IMR-90 (cell line): ENCODE measurements around the gene FFAR2. TPM values are rescaled to one million over a fixed set of nuclear protein-coding genes. Genes with fewer than 3 reads are reported as not detected.

Source experiments
- ATAC-seq: fragments of 200-7000 bp; cut with Tn5 transposase; 2 replicates; pipeline ENCODE4 v1.9.1; 2020; ENCODE audit warnings: low read depth, mild to moderate bottlenecking, moderate library complexity
- BruUV-seq: library from RNA; stranded (reverse); fragments of 400-500 nt; replicated peaks from 2 replicates; lab custom pipeline; 2021; lab: Mats Ljungman, UMichigan
- CTCF ChIA-PET: fragments of 300-600 bp; formaldehyde crosslinking; extraction: SDS; loops from one replicate; lab custom pipeline; 2021; ENCODE audit warnings: antibody characterized with exemption; lab: Yijun Ruan, JAX
- POLR2A ChIA-PET: fragments of 300-600 bp; sonication (Branson Sonifier 250); formaldehyde crosslinking; loops from one replicate; lab custom pipeline; 2022; ENCODE audit warnings: antibody characterized with exemption; ENCODE audit not compliant: unreplicated experiment; lab: Charles Lee
- DNase-seq: peaks from one replicate; pipeline ENCODE4 v3.0.0; 2013
- H2AFZ ChIP-seq: replicated peaks from 2 replicates; pipeline ENCODE3; 2013; ENCODE audit warnings: low read length, mild to moderate bottlenecking; ENCODE audit not compliant: poor library complexity
- H2AK5ac ChIP-seq: 2 replicates; pipeline ENCODE4 v1.6.1; 2013; ENCODE audit warnings: low read depth, low read length, inconsistent platforms
- H2AK9ac ChIP-seq: replicated peaks from 2 replicates; pipeline ENCODE3; 2013; ENCODE audit warnings: mild to moderate bottlenecking, low read depth, low read length, moderate library complexity; ENCODE audit not compliant: poor library complexity
- H2BK120ac ChIP-seq: 2 replicates; pipeline ENCODE4 v1.6.1; 2013; ENCODE audit warnings: low read depth, low read length, inconsistent platforms
- H2BK15ac ChIP-seq: 3 replicates; pipeline ENCODE4 v1.6.1; 2013; ENCODE audit warnings: low read depth, low read length, inconsistent platforms
- H2BK20ac ChIP-seq: 2 replicates; pipeline ENCODE4 v1.6.1; 2013; ENCODE audit warnings: low read depth, mild to moderate bottlenecking, inconsistent platforms, low read length, moderate library complexity
- H2BK5ac ChIP-seq: 2 replicates; pipeline ENCODE4 v1.6.1; 2013; ENCODE audit warnings: mild to moderate bottlenecking, low read depth, low read length, inconsistent platforms; ENCODE audit not compliant: poor library complexity, severe bottlenecking
- H3K14ac ChIP-seq: replicated peaks from 2 replicates; pipeline ENCODE4 v1.6.1; 2013; ENCODE audit warnings: low read depth, low read length, inconsistent platforms
- H3K18ac ChIP-seq: 2 replicates; pipeline ENCODE4 v1.6.1; 2013; ENCODE audit warnings: low read depth, low read length, control low read depth
- H3K23ac ChIP-seq: 2 replicates; pipeline ENCODE4 v1.6.1; 2013; ENCODE audit warnings: low read depth, low read length, inconsistent platforms
- H3K27ac ChIP-seq: 2 replicates; pipeline ENCODE4 v1.5.1; 2013; ENCODE audit warnings: mild to moderate bottlenecking, control low read depth, low read length; ENCODE audit not compliant: insufficient read depth
- H3K27me3 ChIP-seq: 2 replicates; pipeline ENCODE4 v1.6.1; 2013; ENCODE audit warnings: low read length; ENCODE audit not compliant: control insufficient read depth, insufficient read depth
- H3K36me3 ChIP-seq: 2 replicates; pipeline ENCODE4 v1.6.1; 2013; ENCODE audit warnings: low read length, mixed read lengths; ENCODE audit not compliant: control insufficient read depth, insufficient read depth
- H3K4ac ChIP-seq: 2 replicates; pipeline ENCODE4 v1.6.1; 2013; ENCODE audit warnings: low read depth, low read length, inconsistent platforms
- H3K4me1 ChIP-seq: 2 replicates; pipeline ENCODE4 v1.6.1; 2013; ENCODE audit warnings: low read length, mixed read lengths; ENCODE audit not compliant: control insufficient read depth, insufficient read depth
- H3K4me2 ChIP-seq: 2 replicates; pipeline ENCODE4 v1.6.1; 2013; ENCODE audit warnings: low read depth, mild to moderate bottlenecking, control low read depth, low read length, moderate library complexity
- H3K4me3 ChIP-seq: 2 replicates; pipeline ENCODE4 v1.5.1; 2013; ENCODE audit warnings: low read depth, mild to moderate bottlenecking, control low read depth, low read length, moderate library complexity; ENCODE audit not compliant: insufficient read depth
- H3K56ac ChIP-seq: 2 replicates; pipeline ENCODE4 v1.6.1; 2013; ENCODE audit warnings: low read length, inconsistent platforms; ENCODE audit not compliant: insufficient read depth; ENCODE audit errors: extremely low read depth
- H3K79me1 ChIP-seq, 2 experiments: 2 replicates each; pipeline ENCODE4 v1.6.1; 2013; ENCODE audit warnings: low read length in 2 of 2, inconsistent platforms in 1 of 2, low read depth in 1 of 2
- H3K9ac ChIP-seq: 2 replicates; pipeline ENCODE4 v1.6.1; 2013; ENCODE audit warnings: low read depth, low read length, control low read depth
- H3K9me1 ChIP-seq: 2 replicates; pipeline ENCODE4 v1.6.1; 2013; ENCODE audit warnings: low read length, inconsistent platforms; ENCODE audit not compliant: insufficient read depth
- H3K9me3 ChIP-seq: 2 replicates; pipeline ENCODE4 v1.6.1; 2013; ENCODE audit warnings: low read length; ENCODE audit not compliant: control insufficient read depth, insufficient read depth
- H4K20me1 ChIP-seq: 2 replicates; pipeline ENCODE4 v1.6.1; 2013; ENCODE audit warnings: low read length, inconsistent platforms; ENCODE audit not compliant: insufficient read depth
- H4K5ac ChIP-seq: 2 replicates; pipeline ENCODE4 v1.6.1; 2013; ENCODE audit warnings: mild to moderate bottlenecking, low read depth, low read length, control low read depth
- H4K8ac ChIP-seq, 2 experiments: 2 replicates each; pipeline ENCODE4 v1.6.1; 2013; ENCODE audit warnings: low read depth in 2 of 2, low read length in 2 of 2, control low read depth in 1 of 2, inconsistent platforms in 1 of 2
- H4K91ac ChIP-seq: 2 replicates; pipeline ENCODE4 v1.6.1; 2013; ENCODE audit warnings: low read depth, low read length, inconsistent platforms; ENCODE audit not compliant: insufficient read depth
- BHLHE40 ChIP-seq: fragments of 150-350 bp; IDR thresholded peaks from 2 replicates; pipeline ENCODE4 v1.6.1; 2016; ENCODE audit warnings: mild to moderate bottlenecking, low read depth, low read length
- CHD1 ChIP-seq: IDR thresholded peaks from 2 replicates; pipeline ENCODE4 v1.6.1; 2012; ENCODE audit warnings: low read depth, low read length, improper control_type of control experiment
- ELK1 ChIP-seq: fragments of 150-350 bp; IDR thresholded peaks from 2 replicates; pipeline ENCODE4 v1.6.1; 2016; ENCODE audit warnings: low read depth, mild to moderate bottlenecking, low read length, moderate library complexity, borderline replicate concordance
- MAZ ChIP-seq: IDR thresholded peaks from 2 replicates; pipeline ENCODE4 v1.6.1; 2012; ENCODE audit warnings: low read depth, mild to moderate bottlenecking, low read length, improper control_type of control experiment, moderate library complexity, borderline replicate concordance
- NFE2L2 ChIP-seq: fragments of 150-350 bp; IDR thresholded peaks from 2 replicates; pipeline ENCODE4 v1.6.1; 2016; ENCODE audit warnings: low read depth, mild to moderate bottlenecking, low read length
- RAD21 ChIP-seq: IDR thresholded peaks from 2 replicates; pipeline ENCODE4 v1.6.1; 2012; ENCODE audit warnings: low read length, improper control_type of control experiment
- SMC3 ChIP-seq: fragments of 150-350 bp; IDR thresholded peaks from 2 replicates; pipeline ENCODE4 v1.6.1; 2016; ENCODE audit warnings: low read depth, mild to moderate bottlenecking, antibody characterized with exemption, low read length, moderate library complexity
- WGBS, 2 experiments: methylation state at CpG; one replicate each; pipeline versions ENCODE4 v1.1.5 to v1.1.7; 2013; ENCODE audit warnings: missing lambda C conversion rate in 2 of 2; ENCODE audit not compliant: insufficient read length in 1 of 2; ENCODE audit errors: extremely low coverage in 2 of 2; 5-methylcytosine and 5-hydroxymethylcytosine counted together
- dilution Hi-C: fragments of 300-500 bp; cut with HindIII; formaldehyde crosslinking; loops from one replicate; pipeline ENCODE4 v1.14.3; 2018; ENCODE audit warnings: low sequenced_read_pairs; ENCODE audit not compliant: unreplicated experiment
- in situ Hi-C: fragments of 300-500 bp; cut with MboI; formaldehyde crosslinking; loops from 3 replicates; pipeline ENCODE4 v1.14.3; 2019; ENCODE audit warnings: low sequenced_read_pairs, inconsistent platforms, mixed read lengths
- intact Hi-C: fragments of 100-400 bp; cut with micrococcal nuclease; formaldehyde crosslinking; loops from 2 replicates; pipeline ENCODE4 v1.10.0; 2022
- polyA plus RNA-seq, 3 experiments: library from polyadenylated mRNA; depleted of rRNA; stranded (reverse); fragments of >200 nt; gene quantifications; 2 replicates each; pipeline ENCODE4 v1.2.3, GENCODE V29; 2012; ENCODE audit warnings: low replicate concordance in 1 of 3
- total RNA-seq: library from RNA; depleted of rRNA; stranded (reverse); fragments of >200 nt; gene quantifications from 2 replicates; pipeline ENCODE4 v1.2.3, GENCODE V29; 2012

The FFAR2 gene
- total and polyA plus RNA-seq, 2 of the 4 experiments (the other 2 are of a cell fraction), result not detected

- Histone ChIP-seq H3K9me3 (no peaks in the 10 kb centered on the region), H3K18ac (no peak overlapping the region), H3K27ac (no peak overlapping the region), H4K5ac (no peak overlapping the region), H4K8ac (no peak overlapping the region), H3K9ac (no peak overlapping the region), H3K4me3 (no peak overlapping the region), H3K14ac (no peak overlapping the region), H3K27me3 (peaks cover 1% of the 10 kb centered on the region; the same call in 1 of the 2 replicates), H4K91ac (no peak overlapping the region), H2BK20ac (no peak overlapping the region), H3K36me3 (no peaks in the 10 kb centered on the region), H2AK5ac (no peak overlapping the region), H3K23ac (no peak overlapping the region), H3K9me1 (no peaks in the 10 kb centered on the region), H3K4me1 (no peaks in the 10 kb centered on the region), H3K56ac (no peak overlapping the region), H2AFZ (no peak overlapping the region), H3K4ac (no peak overlapping the region), H2AK9ac (no peak overlapping the region), H3K79me1 (no peaks in the 10 kb centered on the region), H2BK5ac (no peak overlapping the region), H4K20me1 (no peaks in the 10 kb centered on the region), H2BK120ac (no peak overlapping the region), H2BK15ac (no peak overlapping the region), H3K4me2 (no peak overlapping the region)
- in situ Hi-C loops, result no loop called here
- POLR2A ChIA-PET, result no interaction called here
- WGBS, 2 experiments, result 47% methylated on average over 3 of the region's 12 CpGs; no CpG with 5 or more reads in 1 of the 2 experiments
- BruUV-seq, result no TSS peak
- DNase-seq (no peak), ATAC-seq (no peak)
- dilution Hi-C loops, result no loop called here
- CTCF ChIA-PET, result interaction anchor here (0.7 kb wide), 1 partner anchor 244 kb away, joined by 3 read pairs; no protein-coding TSS in a partner anchor
- TF ChIP-seq MAZ (no peak), NFE2L2 (no peak), RAD21 (no peak), BHLHE40 (no peak), SMC3 (no peak), ELK1 (no peak), CHD1 (no peak)
- intact Hi-C loops, result no loop called here
Observed at GRCh38 chr19:35398570-35398969, 49.5 kb upstream of the FFAR2 start.
